PC-3 (cell line): Measurements from ENCODE around the gene OR10A6. TPM values are rescaled to one million over a fixed set of nuclear protein-coding genes. Genes with fewer than 3 reads are reported as not detected.

Source experiments
- ATAC-seq: fragments of 200-7000 bp; cut with Tn5 transposase; 2 replicates; pipeline ENCODE4 v1.9.1; 2020; ENCODE audit warnings: mild to moderate bottlenecking, moderate library complexity
- BruUV-seq: library from RNA; stranded (reverse); fragments of 400-500 nt; replicated peaks from 2 replicates; lab custom pipeline; 2021; lab: Mats Ljungman, UMichigan
- CTCF ChIA-PET: fragments of 300-600 bp; sonication (Branson Sonifier 250); formaldehyde crosslinking; loops from one replicate; lab custom pipeline; 2022; ENCODE audit warnings: antibody characterized with exemption; lab: Charles Lee
- POLR2A ChIA-PET: fragments of 300-600 bp; sonication (Branson Sonifier 250); formaldehyde crosslinking; loops from one replicate; lab custom pipeline; 2022; ENCODE audit warnings: antibody characterized with exemption; ENCODE audit not compliant: unreplicated experiment; lab: Charles Lee
- DNase-seq: peaks from one replicate; pipeline ENCODE4 v3.0.0-alpha.2; 2015
- H2AFZ ChIP-seq: fragments of 300-600 bp; sonication (generic); 2 replicates; pipeline ENCODE4 v1.6.0; 2016; ENCODE audit warnings: antibody characterized with exemption, low read length
- H3F3A ChIP-seq: fragments of 300-600 bp; sonication (generic); one replicate; pipeline ENCODE4 v1.6.0; 2017; ENCODE audit warnings: antibody characterized with exemption, low read length, control low read depth, mild to moderate bottlenecking; ENCODE audit not compliant: unreplicated experiment
- H3K27ac ChIP-seq: fragments of 300-600 bp; sonication (generic); 2 replicates; pipeline ENCODE4 v1.5.1; 2016; ENCODE audit warnings: mild to moderate bottlenecking, low read length
- H3K27me3 ChIP-seq: fragments of 300-600 bp; sonication (generic); 2 replicates; pipeline ENCODE4 v1.6.1; 2016; ENCODE audit warnings: low read length, mixed read lengths
- H3K36me3 ChIP-seq: fragments of 300-600 bp; sonication (generic); 2 replicates; pipeline ENCODE4 v1.6.1; 2016; ENCODE audit warnings: low read depth, mixed run types, low read length, mixed read lengths
- H3K4me1 ChIP-seq: fragments of 300-600 bp; sonication (generic); 2 replicates; pipeline ENCODE4 v1.5.1; 2016; ENCODE audit warnings: low read length; ENCODE audit not compliant: insufficient read depth
- H3K4me2 ChIP-seq: fragments of 300-600 bp; sonication (generic); 2 replicates; pipeline ENCODE4 v1.6.0; 2016; ENCODE audit warnings: low read length
- H3K4me3 ChIP-seq: fragments of 300-600 bp; sonication (generic); 2 replicates; pipeline ENCODE4 v1.5.1; 2016; ENCODE audit warnings: mild to moderate bottlenecking, low read length, mixed read lengths
- H3K79me2 ChIP-seq: fragments of 300-600 bp; sonication (generic); 2 replicates; pipeline ENCODE4 v1.6.1; 2017; ENCODE audit warnings: low read length, mixed read lengths
- H3K9ac ChIP-seq: fragments of 300-600 bp; sonication (generic); 2 replicates; pipeline ENCODE4 v1.6.0; 2016; ENCODE audit warnings: mild to moderate bottlenecking, low read length
- H3K9me2 ChIP-seq: fragments of 300-600 bp; sonication (generic); replicated peaks from 2 replicates; pipeline ENCODE4 v1.6.1; 2016; ENCODE audit warnings: mixed run types, low read length, mixed read lengths
- H3K9me3 ChIP-seq: fragments of 300-600 bp; sonication (generic); 2 replicates; pipeline ENCODE4 v1.6.1; 2016; ENCODE audit warnings: low read length, mixed read lengths
- H4K20me1 ChIP-seq: fragments of 300-600 bp; sonication (generic); 2 replicates; pipeline ENCODE4 v1.6.1; 2016; ENCODE audit warnings: low read length, mixed read lengths
- EZH2 ChIP-seq: fragments of 300-600 bp; sonication (generic); IDR thresholded peaks from one replicate; pipeline ENCODE4 v1.6.1; 2017; ENCODE audit warnings: antibody characterized with exemption, mild to moderate bottlenecking, low read length; ENCODE audit not compliant: unreplicated experiment
- EZH2phosphoT487 ChIP-seq: fragments of 300-600 bp; sonication (generic); IDR thresholded peaks from 2 replicates; pipeline ENCODE4 v1.6.1; 2018; ENCODE audit warnings: mild to moderate bottlenecking, antibody characterized with exemption, low read length, borderline replicate concordance
- intact Hi-C: fragments of 100-400 bp; cut with micrococcal nuclease; formaldehyde crosslinking; loops from 2 replicates; pipeline ENCODE4 v1.9.0; 2023
- total RNA-seq: library from RNA; depleted of rRNA; stranded (reverse); fragments of >200 nt; gene quantifications from 2 replicates; pipeline ENCODE4 v1.2.3, GENCODE V29; 2014
- TF ChIP-seq, protein P1 (sequence below): fragments of 300-600 bp; sonication (generic); conservative IDR thresholded peaks from 2 replicates; pipeline ENCODE4 v1.5.1; 2017; ENCODE audit warnings: antibody characterized with exemption, low read depth, mild to moderate bottlenecking, low read length

The OR10A6 gene
- total RNA-seq, 1 experiment from 2014 or later: not detected

- Histone ChIP-seq H3K36me3 (peaks cover 7% of the 10 kb centered on the region; the same call in 1 of the 2 replicates), H3F3A (no peaks in the 10 kb centered on the region), H2AFZ (no peak overlapping the region), H3K9me3 (no peaks in the 10 kb centered on the region), H3K79me2 (no peaks in the 10 kb centered on the region), H3K9me2 (no peaks in the 10 kb centered on the region), H3K4me3 (no peak overlapping the region), H3K9ac (no peak overlapping the region), H4K20me1 (no peaks in the 10 kb centered on the region), H3K27me3 (no peaks in the 10 kb centered on the region), H3K27ac (no peak overlapping the region), H3K4me1 (peaks cover 21% of the 10 kb centered on the region), H3K4me2 (no peak overlapping the region)
- no peak for DNase-seq
- no peak for TF ChIP-seq EZH2phosphoT487
- ChIA-PET POLR2A (no interaction called here), CTCF (no interaction called here)
- no peak for ATAC-seq
- intact Hi-C loops: no loop called here
- BruUV-seq: no TSS peak
Observed at GRCh38 chr11:7896009-7896785, 34.9 kb downstream of the OR10A6 start.

GRCh38 chr11:7894251-7894650 lies 36.8 kb downstream of the OR10A6 start:
- intact Hi-C loops: no loop called here
- H3F3A ChIP-seq: no peaks in the 10 kb centered on the region
- H3K27me3 ChIP-seq: no peaks in the 10 kb centered on the region
- H3K4me3 ChIP-seq: no peak overlapping the region
- H3K4me2 ChIP-seq: no peak overlapping the region
- H3K27ac ChIP-seq: no peak overlapping the region
- ATAC-seq: no peak
- H2AFZ ChIP-seq: no peak overlapping the region
- no peak for DNase-seq
- ChIA-PET CTCF (interaction anchor here (2.4 kb wide), 1 partner anchor 92 kb away, joined by 27 read pairs; the partner anchor contains the start of gene EIF3F), POLR2A (no interaction called here)
- H3K9me3 ChIP-seq: no peaks in the 10 kb centered on the region
- H3K9ac ChIP-seq: no peak overlapping the region
- TF ChIP-seq, protein P1, sequence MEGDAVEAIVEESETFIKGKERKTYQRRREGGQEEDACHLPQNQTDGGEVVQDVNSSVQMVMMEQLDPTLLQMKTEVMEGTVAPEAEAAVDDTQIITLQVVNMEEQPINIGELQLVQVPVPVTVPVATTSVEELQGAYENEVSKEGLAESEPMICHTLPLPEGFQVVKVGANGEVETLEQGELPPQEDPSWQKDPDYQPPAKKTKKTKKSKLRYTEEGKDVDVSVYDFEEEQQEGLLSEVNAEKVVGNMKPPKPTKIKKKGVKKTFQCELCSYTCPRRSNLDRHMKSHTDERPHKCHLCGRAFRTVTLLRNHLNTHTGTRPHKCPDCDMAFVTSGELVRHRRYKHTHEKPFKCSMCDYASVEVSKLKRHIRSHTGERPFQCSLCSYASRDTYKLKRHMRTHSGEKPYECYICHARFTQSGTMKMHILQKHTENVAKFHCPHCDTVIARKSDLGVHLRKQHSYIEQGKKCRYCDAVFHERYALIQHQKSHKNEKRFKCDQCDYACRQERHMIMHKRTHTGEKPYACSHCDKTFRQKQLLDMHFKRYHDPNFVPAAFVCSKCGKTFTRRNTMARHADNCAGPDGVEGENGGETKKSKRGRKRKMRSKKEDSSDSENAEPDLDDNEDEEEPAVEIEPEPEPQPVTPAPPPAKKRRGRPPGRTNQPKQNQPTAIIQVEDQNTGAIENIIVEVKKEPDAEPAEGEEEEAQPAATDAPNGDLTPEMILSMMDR: no peak
- TF ChIP-seq EZH2phosphoT487: no peak
- no peak for TF ChIP-seq EZH2
- H3K36me3 ChIP-seq: no peaks in the 10 kb centered on the region
- no peaks in the 10 kb centered on the region for H4K20me1 ChIP-seq
- H3K9me2 ChIP-seq: no peaks in the 10 kb centered on the region
- no TSS peak for BruUV-seq
- peaks cover 21% of the 10 kb centered on the region for H3K4me1 ChIP-seq
- no peaks in the 10 kb centered on the region for H3K79me2 ChIP-seq

DNA sequence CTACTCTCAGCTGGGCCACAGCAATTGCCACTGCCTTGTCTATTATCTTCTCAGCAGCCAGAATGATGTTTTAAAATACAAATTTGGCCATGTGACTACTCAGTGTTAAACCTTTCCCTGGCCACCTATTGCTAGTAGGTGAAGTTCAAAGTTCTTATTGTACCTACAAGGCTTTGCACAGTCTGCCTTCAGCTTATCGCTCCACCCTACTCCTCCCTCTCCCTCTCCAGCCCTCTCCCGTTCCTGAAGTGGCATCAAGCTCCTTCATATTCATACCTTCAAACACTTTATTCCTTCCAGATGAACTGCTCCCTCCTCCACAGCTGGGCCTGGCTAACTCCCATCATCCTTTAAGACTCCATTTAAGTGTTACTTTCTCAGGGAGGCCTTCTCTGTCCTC lies 37.3 kb downstream of the OR10A6 start:
- no TSS peak for BruUV-seq
- Histone ChIP-seq H3K9me3 (no peaks in the 10 kb centered on the region), H2AFZ (no peak overlapping the region), H3K27me3 (no peaks in the 10 kb centered on the region), H3K9ac (no peak overlapping the region), H3K4me1 (peaks cover 21% of the 10 kb centered on the region), H3K4me3 (no peak overlapping the region), H3K9me2 (no peaks in the 10 kb centered on the region), H3K36me3 (no peaks in the 10 kb centered on the region), H3K27ac (no peak overlapping the region), H3K79me2 (no peaks in the 10 kb centered on the region), H3F3A (no peaks in the 10 kb centered on the region), H3K4me2 (no peak overlapping the region), H4K20me1 (no peaks in the 10 kb centered on the region)
- DNase-seq (no peak), ATAC-seq (no peak)
- TF ChIP-seq, protein P1: no peak
- TF ChIP-seq EZH2 (no peak), EZH2phosphoT487 (no peak)
- ChIA-PET POLR2A (no interaction called here), CTCF (interaction anchor here (2.4 kb wide), 1 partner anchor 93 kb away, joined by 27 read pairs; the partner anchor contains the start of gene EIF3F)
- intact Hi-C loops: loop anchor here (2.0 kb wide), 1 partner anchor 205 kb away; no protein-coding TSS in a partner anchor
